ENCODE measurements around the gene SRGAP1.

Gene SRGAP1

DNA sequence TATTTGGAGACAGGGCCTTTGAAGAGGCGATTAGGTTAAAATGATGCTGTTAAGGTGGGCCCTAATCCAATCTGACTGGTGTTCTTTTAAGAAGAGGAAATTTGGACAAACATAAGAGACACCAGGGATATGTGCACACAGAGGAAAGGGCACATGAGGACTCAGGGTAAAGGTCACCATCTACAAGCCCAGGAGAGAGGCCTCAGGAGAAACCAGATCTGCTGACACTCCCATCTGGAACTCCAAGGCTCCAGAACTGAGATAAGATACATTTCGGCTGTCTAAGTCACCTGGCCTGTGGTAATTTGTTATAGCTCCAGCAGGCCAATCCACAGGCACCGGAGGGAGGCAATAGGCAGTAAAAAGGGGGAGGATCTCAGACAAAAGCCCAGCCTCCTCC is 329.0 kb downstream of the SRGAP1 start:
- H4K20me1 ChIP-seq (ENCODE audit: insufficient read depth, low read length), result no peaks in the 10 kb centered on the region
- no peaks in the 10 kb centered on the region for H3K36me3 ChIP-seq (replicated peaks; ENCODE audit: insufficient read depth, low read length)
- no peak overlapping the region for H3K4me3 ChIP-seq (ENCODE audit: low read length)
- H3K79me2 ChIP-seq (ENCODE audit: low read length), result no peaks in the 10 kb centered on the region
- H3K4me1 ChIP-seq (ENCODE audit: low read length), result no peaks in the 10 kb centered on the region
- no peak overlapping the region for H3K27ac ChIP-seq (ENCODE audit: low read length)
- H3K27me3 ChIP-seq (replicated peaks; ENCODE audit: insufficient read depth, low read length), result no peaks in the 10 kb centered on the region
- no peaks in the 10 kb centered on the region for H3F3A ChIP-seq (ENCODE audit: insufficient read depth, low read length)
- H3K4me2 ChIP-seq (ENCODE audit: low read depth, low read length), result no peak overlapping the region
- no peaks in the 10 kb centered on the region for H3K9me2 ChIP-seq (replicated peaks; ENCODE audit: insufficient read depth, low read length)
- H3K9me3 ChIP-seq (replicated peaks; ENCODE audit: insufficient read depth, low read length), result no peaks in the 10 kb centered on the region
- TF ChIP-seq EZH2 (optimal IDR thresholded peaks at IDR 0.05; ENCODE audit: low read depth, low read length) (no peak), EZH2phosphoT487 (IDR thresholded peaks at IDR 0.05; ENCODE audit: low read length) (no peak)
- TF ChIP-seq, protein P1, sequence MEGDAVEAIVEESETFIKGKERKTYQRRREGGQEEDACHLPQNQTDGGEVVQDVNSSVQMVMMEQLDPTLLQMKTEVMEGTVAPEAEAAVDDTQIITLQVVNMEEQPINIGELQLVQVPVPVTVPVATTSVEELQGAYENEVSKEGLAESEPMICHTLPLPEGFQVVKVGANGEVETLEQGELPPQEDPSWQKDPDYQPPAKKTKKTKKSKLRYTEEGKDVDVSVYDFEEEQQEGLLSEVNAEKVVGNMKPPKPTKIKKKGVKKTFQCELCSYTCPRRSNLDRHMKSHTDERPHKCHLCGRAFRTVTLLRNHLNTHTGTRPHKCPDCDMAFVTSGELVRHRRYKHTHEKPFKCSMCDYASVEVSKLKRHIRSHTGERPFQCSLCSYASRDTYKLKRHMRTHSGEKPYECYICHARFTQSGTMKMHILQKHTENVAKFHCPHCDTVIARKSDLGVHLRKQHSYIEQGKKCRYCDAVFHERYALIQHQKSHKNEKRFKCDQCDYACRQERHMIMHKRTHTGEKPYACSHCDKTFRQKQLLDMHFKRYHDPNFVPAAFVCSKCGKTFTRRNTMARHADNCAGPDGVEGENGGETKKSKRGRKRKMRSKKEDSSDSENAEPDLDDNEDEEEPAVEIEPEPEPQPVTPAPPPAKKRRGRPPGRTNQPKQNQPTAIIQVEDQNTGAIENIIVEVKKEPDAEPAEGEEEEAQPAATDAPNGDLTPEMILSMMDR (IDR thresholded peaks at IDR 0.05; ENCODE audit: low read length), result no peak
- H2AFZ ChIP-seq (ENCODE audit: low read length), result no peak overlapping the region
- DNase-seq, result no peak
- no peak overlapping the region for H3K9ac ChIP-seq (ENCODE audit: low read length)

DNA sequence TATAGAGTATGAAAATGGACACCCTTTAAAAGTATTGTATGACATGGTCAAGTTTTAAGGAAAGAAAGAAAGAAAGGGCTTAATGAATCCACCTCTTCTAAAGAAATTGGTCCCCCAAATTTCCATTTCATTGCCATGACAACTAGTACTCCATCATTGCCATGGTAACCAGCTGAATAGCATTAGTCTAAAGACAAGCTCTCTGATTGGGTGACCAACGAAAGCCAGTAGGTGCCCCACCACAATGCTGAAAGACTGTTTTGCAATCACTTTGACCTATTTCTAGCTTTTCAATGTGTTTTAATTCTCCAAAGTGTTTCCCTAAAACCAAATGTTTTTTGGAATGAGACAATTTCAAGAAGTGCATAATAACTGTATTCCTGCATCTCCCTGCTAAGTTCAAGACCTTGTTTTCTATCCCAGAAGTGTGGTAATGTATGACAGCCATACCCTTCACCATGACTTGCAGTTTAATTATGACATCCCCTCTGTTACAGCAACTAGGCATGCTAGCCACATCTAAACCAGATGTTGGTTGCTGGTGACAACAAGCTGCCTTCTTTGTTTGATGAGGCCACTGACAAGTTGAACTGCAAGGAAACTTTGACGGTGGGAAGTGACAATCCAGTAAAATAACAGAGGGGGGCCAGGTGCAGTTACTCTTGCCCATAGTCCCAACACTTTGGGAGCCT is 330.9 kb downstream of the SRGAP1 start:
- H2AFZ ChIP-seq (ENCODE audit: low read length), result no peak overlapping the region
- DNase-seq, result no peak
- H3K36me3 ChIP-seq (replicated peaks; ENCODE audit: insufficient read depth, low read length), result no peaks in the 10 kb centered on the region
- no peak overlapping the region for H3K4me3 ChIP-seq (ENCODE audit: low read length)
- no peaks in the 10 kb centered on the region for H3K9me3 ChIP-seq (replicated peaks; ENCODE audit: insufficient read depth, low read length)
- no peaks in the 10 kb centered on the region for H3F3A ChIP-seq (ENCODE audit: insufficient read depth, low read length)
- H4K20me1 ChIP-seq (ENCODE audit: insufficient read depth, low read length), result no peaks in the 10 kb centered on the region
- no peak overlapping the region for H3K9ac ChIP-seq (ENCODE audit: low read length)
- TF ChIP-seq EZH2phosphoT487 (IDR thresholded peaks at IDR 0.05; ENCODE audit: low read length) (no peak), EZH2 (optimal IDR thresholded peaks at IDR 0.05; ENCODE audit: low read depth, low read length) (no peak)
- TF ChIP-seq, protein P1 (IDR thresholded peaks at IDR 0.05; ENCODE audit: low read length), result no peak
- H3K4me2 ChIP-seq (ENCODE audit: low read depth, low read length), result no peak overlapping the region
- no peaks in the 10 kb centered on the region for H3K9me2 ChIP-seq (replicated peaks; ENCODE audit: insufficient read depth, low read length)
- no peaks in the 10 kb centered on the region for H3K4me1 ChIP-seq (ENCODE audit: low read length)
- H3K27me3 ChIP-seq (replicated peaks; ENCODE audit: insufficient read depth, low read length), result no peaks in the 10 kb centered on the region
- no peak overlapping the region for H3K27ac ChIP-seq (ENCODE audit: low read length)
- H3K79me2 ChIP-seq (ENCODE audit: low read length), result no peaks in the 10 kb centered on the region

DNA sequence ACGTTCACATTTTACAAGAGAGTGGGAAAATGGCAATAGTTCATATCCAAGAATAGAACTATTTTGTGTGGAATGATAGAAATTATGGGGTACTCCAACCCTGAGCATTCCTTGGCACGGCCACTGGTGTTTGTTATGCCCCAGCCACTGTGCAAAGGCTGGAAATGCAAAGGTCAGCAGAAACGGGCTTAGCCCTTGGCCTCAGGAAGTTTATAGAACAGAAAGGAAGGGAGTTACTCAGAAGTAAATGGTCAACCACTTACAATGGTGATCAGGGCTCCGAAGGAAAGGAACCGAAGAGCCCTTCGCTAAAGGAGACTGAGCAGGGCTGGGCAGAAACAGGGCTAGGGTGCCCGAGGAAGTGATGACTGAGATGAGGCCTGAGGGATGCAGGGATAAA is 332.5 kb downstream of the SRGAP1 start:
- TF ChIP-seq EZH2 (optimal IDR thresholded peaks at IDR 0.05; ENCODE audit: low read depth, low read length), result no peak
- TF ChIP-seq, protein P1 (IDR thresholded peaks at IDR 0.05; ENCODE audit: low read length), result no peak
- no peak for TF ChIP-seq EZH2phosphoT487 (IDR thresholded peaks at IDR 0.05; ENCODE audit: low read length)

More for the DNA sequence above, 332.5 kb downstream of the SRGAP1 start:
- Histone ChIP-seq H4K20me1 (ENCODE audit: insufficient read depth, low read length) (no peaks in the 10 kb centered on the region), H3K27me3 (replicated peaks; ENCODE audit: insufficient read depth, low read length) (no peaks in the 10 kb centered on the region), H3K79me2 (ENCODE audit: low read length) (no peaks in the 10 kb centered on the region), H3K4me2 (ENCODE audit: low read depth, low read length) (no peak overlapping the region), H3K36me3 (replicated peaks; ENCODE audit: insufficient read depth, low read length) (no peaks in the 10 kb centered on the region), H3K4me3 (ENCODE audit: low read length) (no peak overlapping the region), H3K9ac (ENCODE audit: low read length) (no peak overlapping the region), H3K9me2 (replicated peaks; ENCODE audit: insufficient read depth, low read length) (no peaks in the 10 kb centered on the region), H3F3A (ENCODE audit: insufficient read depth, low read length) (no peaks in the 10 kb centered on the region), H3K27ac (ENCODE audit: low read length) (no peak overlapping the region), H3K4me1 (ENCODE audit: low read length) (no peaks in the 10 kb centered on the region), H3K9me3 (replicated peaks; ENCODE audit: insufficient read depth, low read length) (no peaks in the 10 kb centered on the region), H2AFZ (ENCODE audit: low read length) (no peak overlapping the region)
- DNase-seq, result no peak
